ENCODE data around the gene UNKL.

UNKL gene

GRCh38 chr16:1407753-1408152, 6.8 kb downstream of the UNKL start:
- H3K27me3 ChIP-seq (ENCODE audit: insufficient read depth, low read length), result no peaks in the 10 kb centered on the region
- H3K9me3 ChIP-seq (ENCODE audit: insufficient read depth, low read depth, low read length), result no peaks in the 10 kb centered on the region
- no peaks in the 10 kb centered on the region for H3K36me3 ChIP-seq (ENCODE audit: insufficient read depth, low read depth, low read length)
- H3K9ac ChIP-seq (ENCODE audit: low read depth, low read length), result peak overlapping the region; percentile 56; the same call in 1 of the 2 replicates
- H3K4me1 ChIP-seq (ENCODE audit: insufficient read depth, low read length), result no peaks in the 10 kb centered on the region
- no peak overlapping the region for H3K27ac ChIP-seq (ENCODE audit: low read length)
- H3K4me3 ChIP-seq (ENCODE audit: low read length), result peak overlapping the region; percentile 84; the same call in 1 of the 2 replicates

- Histone ChIP-seq H3K4me3 (ENCODE audit: low read length) (no peak overlapping the region), H3K9me3 (ENCODE audit: insufficient read depth, low read depth, low read length) (no peaks in the 10 kb centered on the region), H3K9ac (ENCODE audit: low read depth, low read length) (no peak overlapping the region), H3K27ac (ENCODE audit: low read length) (no peak overlapping the region), H3K36me3 (ENCODE audit: insufficient read depth, low read depth, low read length) (peaks cover 7% of the 10 kb centered on the region; the same call in 1 of the 2 replicates), H3K27me3 (ENCODE audit: insufficient read depth, low read length) (no peaks in the 10 kb centered on the region), H3K4me1 (ENCODE audit: insufficient read depth, low read length) (no peaks in the 10 kb centered on the region)
Observed at GRCh38 chr16:1403733-1404132, 10.8 kb downstream of the UNKL start.

- no peak overlapping the region for H3K4me3 ChIP-seq (ENCODE audit: low read length)
- no peaks in the 10 kb centered on the region for H3K9me3 ChIP-seq (ENCODE audit: insufficient read depth, low read depth, low read length)
- no peaks in the 10 kb centered on the region for H3K27me3 ChIP-seq (ENCODE audit: insufficient read depth, low read length)
- H3K27ac ChIP-seq (ENCODE audit: low read length), result no peak overlapping the region
- no peaks in the 10 kb centered on the region for H3K4me1 ChIP-seq (ENCODE audit: insufficient read depth, low read length)
- H3K9ac ChIP-seq (ENCODE audit: low read depth, low read length), result no peak overlapping the region
- H3K36me3 ChIP-seq (ENCODE audit: insufficient read depth, low read depth, low read length), result peaks cover 7% of the 10 kb centered on the region; the same call in 1 of the 2 replicates
Observed at GRCh38 chr16:1403036-1403435, 11.5 kb downstream of the UNKL start.

- no peak overlapping the region for H3K9ac ChIP-seq (ENCODE audit: low read depth, low read length)
Observed at GRCh38 chr16:1401758-1402154, 12.7 kb downstream of the UNKL start.

GRCh38 chr16:1401061-1401757, 13.3 kb downstream of the UNKL start:
- Histone ChIP-seq H3K9me3 (ENCODE audit: insufficient read depth, low read depth, low read length) (no peaks in the 10 kb centered on the region), H3K36me3 (ENCODE audit: insufficient read depth, low read depth, low read length) (peaks cover 7% of the 10 kb centered on the region; the same call in 1 of the 2 replicates), H3K4me1 (ENCODE audit: insufficient read depth, low read length) (no peaks in the 10 kb centered on the region), H3K27ac (ENCODE audit: low read length) (no peak overlapping the region), H3K27me3 (ENCODE audit: insufficient read depth, low read length) (no peaks in the 10 kb centered on the region), H3K9ac (ENCODE audit: low read depth, low read length) (no peak overlapping the region), H3K4me3 (ENCODE audit: low read length) (no peak overlapping the region)

More at GRCh38 chr16:1401758-1402154, 12.7 kb downstream of the UNKL start:
- H3K4me1 ChIP-seq (ENCODE audit: insufficient read depth, low read length), result no peaks in the 10 kb centered on the region
- no peak overlapping the region for H3K4me3 ChIP-seq (ENCODE audit: low read length)
- peaks cover 7% of the 10 kb centered on the region; the same call in 1 of the 2 replicates for H3K36me3 ChIP-seq (ENCODE audit: insufficient read depth, low read depth, low read length)
- H3K27me3 ChIP-seq (ENCODE audit: insufficient read depth, low read length), result no peaks in the 10 kb centered on the region
- no peaks in the 10 kb centered on the region for H3K9me3 ChIP-seq (ENCODE audit: insufficient read depth, low read depth, low read length)
- H3K27ac ChIP-seq (ENCODE audit: low read length), result no peak overlapping the region

- no peak overlapping the region for H3K27ac ChIP-seq (ENCODE audit: low read length)
- no peak overlapping the region for H3K9ac ChIP-seq (ENCODE audit: low read depth, low read length)
- peaks cover 7% of the 10 kb centered on the region; the same call in 1 of the 2 replicates for H3K36me3 ChIP-seq (ENCODE audit: insufficient read depth, low read depth, low read length)
- H3K27me3 ChIP-seq (ENCODE audit: insufficient read depth, low read length), result no peaks in the 10 kb centered on the region
- H3K9me3 ChIP-seq (ENCODE audit: insufficient read depth, low read depth, low read length), result no peaks in the 10 kb centered on the region
- no peak overlapping the region for H3K4me3 ChIP-seq (ENCODE audit: low read length)
- H3K4me1 ChIP-seq (ENCODE audit: insufficient read depth, low read length), result no peaks in the 10 kb centered on the region
Observed at GRCh38 chr16:1398826-1399581, 15.5 kb downstream of the UNKL start.

- Histone ChIP-seq H3K4me1 (ENCODE audit: insufficient read depth, low read length) (no peaks in the 10 kb centered on the region), H3K27me3 (ENCODE audit: insufficient read depth, low read length) (no peaks in the 10 kb centered on the region), H3K4me3 (ENCODE audit: low read length) (no peak overlapping the region), H3K36me3 (ENCODE audit: insufficient read depth, low read depth, low read length) (peaks cover 10% of the 10 kb centered on the region; the same call in 1 of the 2 replicates), H3K9me3 (ENCODE audit: insufficient read depth, low read depth, low read length) (no peaks in the 10 kb centered on the region), H3K27ac (ENCODE audit: low read length) (no peak overlapping the region), H3K9ac (ENCODE audit: low read depth, low read length) (no peak overlapping the region)
Observed at GRCh38 chr16:1398351-1398750, 16.2 kb downstream of the UNKL start.

- peaks cover 14% of the 10 kb centered on the region; the same call in 1 of the 2 replicates for H3K36me3 ChIP-seq (ENCODE audit: insufficient read depth, low read depth, low read length)
- no peaks in the 10 kb centered on the region for H3K4me1 ChIP-seq (ENCODE audit: insufficient read depth, low read length)
- H3K4me3 ChIP-seq (ENCODE audit: low read length), result no peak overlapping the region
- no peak overlapping the region for H3K27ac ChIP-seq (ENCODE audit: low read length)
- no peaks in the 10 kb centered on the region for H3K27me3 ChIP-seq (ENCODE audit: insufficient read depth, low read length)
- no peaks in the 10 kb centered on the region for H3K9me3 ChIP-seq (ENCODE audit: insufficient read depth, low read depth, low read length)
- no peak overlapping the region for H3K9ac ChIP-seq (ENCODE audit: low read depth, low read length)
Observed at GRCh38 chr16:1397779-1398178, 16.7 kb downstream of the UNKL start.

- Histone ChIP-seq H3K27me3 (ENCODE audit: insufficient read depth, low read length) (no peaks in the 10 kb centered on the region), H3K36me3 (ENCODE audit: insufficient read depth, low read depth, low read length) (0 out of 2 replicates have a peak, but pooled peaks cover 12% of the 10 kb centered on the region), H3K4me1 (ENCODE audit: insufficient read depth, low read length) (no peaks in the 10 kb centered on the region), H3K27ac (ENCODE audit: low read length) (no peak overlapping the region), H3K9me3 (ENCODE audit: insufficient read depth, low read depth, low read length) (no peaks in the 10 kb centered on the region), H3K9ac (ENCODE audit: low read depth, low read length) (no peak overlapping the region), H3K4me3 (ENCODE audit: low read length) (no peak overlapping the region)
Observed at GRCh38 chr16:1395444-1396031, 19.0 kb downstream of the UNKL start.

- Histone ChIP-seq H3K27ac (ENCODE audit: low read length) (no peak overlapping the region), H3K9ac (ENCODE audit: low read depth, low read length) (no peak overlapping the region), H3K9me3 (ENCODE audit: insufficient read depth, low read depth, low read length) (no peaks in the 10 kb centered on the region), H3K4me3 (ENCODE audit: low read length) (no peak overlapping the region), H3K27me3 (ENCODE audit: insufficient read depth, low read length) (no peaks in the 10 kb centered on the region), H3K36me3 (ENCODE audit: insufficient read depth, low read depth, low read length) (peaks cover 19% of the 10 kb centered on the region), H3K4me1 (ENCODE audit: insufficient read depth, low read length) (no peaks in the 10 kb centered on the region)
Observed at GRCh38 chr16:1394367-1394951, 20.0 kb downstream of the UNKL start.

GRCh38 chr16:1393613-1394176, 20.8 kb downstream of the UNKL start:
- no peak overlapping the region for H3K27ac ChIP-seq (ENCODE audit: low read length)
- no peak overlapping the region for H3K9ac ChIP-seq (ENCODE audit: low read depth, low read length)
- peaks cover 19% of the 10 kb centered on the region for H3K36me3 ChIP-seq (ENCODE audit: insufficient read depth, low read depth, low read length)
- no peak overlapping the region for H3K4me3 ChIP-seq (ENCODE audit: low read length)
- H3K4me1 ChIP-seq (ENCODE audit: insufficient read depth, low read length), result no peaks in the 10 kb centered on the region
- H3K27me3 ChIP-seq (ENCODE audit: insufficient read depth, low read length), result no peaks in the 10 kb centered on the region
- H3K9me3 ChIP-seq (ENCODE audit: insufficient read depth, low read depth, low read length), result no peaks in the 10 kb centered on the region

Data from iPS-20b (cell line).